ENCODE data around the gene MTOR.

GRCh38 chr1:11170102-11170501 lies 92.2 kb downstream of the MTOR start:
- TF ChIP-seq CTCF (IDR thresholded peaks at IDR 0.05): no peak
- no peak for TF ChIP-seq POLR2A (IDR thresholded peaks at IDR 0.05)
- no peak for TF ChIP-seq POLR2AphosphoS5 (IDR thresholded peaks at IDR 0.05)
- TF ChIP-seq EP300 (IDR thresholded peaks at IDR 0.05): no peak
